Measurements from ENCODE around the gene AR. TPM values are rescaled to one million over a fixed set of nuclear protein-coding genes. Genes with fewer than 3 reads are reported as not detected.

The AR gene
- total and polyA plus RNA-seq, 2 donors (not counting 3 experiments of a cell fraction or from before 2014, with no cell fraction given), result 9.3 to 16.0 TPM

- Histone ChIP-seq H3K9me1 (replicated peaks; ENCODE audit: control insufficient read depth, extremely low read depth, insufficient read depth, low read length) (no peaks in the 10 kb centered on the region), H3K9ac (replicated peaks; ENCODE audit: extremely low read depth, insufficient read depth, low read length) (peak overlapping the region; percentile 44), H3K27ac (ENCODE audit: insufficient read depth, low read depth, low read length) (no peak overlapping the region), H3K9me3 (replicated peaks; ENCODE audit: control insufficient read depth, insufficient read depth, low read length) (no peaks in the 10 kb centered on the region), H4K20me1 (replicated peaks; ENCODE audit: control insufficient read depth, extremely low read depth, insufficient read depth, low read length) (no peaks in the 10 kb centered on the region), H2AFZ (ENCODE audit: low read depth, low read length) (no peak overlapping the region), H3K4me3 (replicated peaks in 1 of 3; ENCODE audit: insufficient read depth in 1 of 3, low read depth in 1 of 3, low read length in 3 of 3) (peak overlapping the region; percentile 26 to 72 (median 61)), H3K27me3 (ENCODE audit: control insufficient read depth in 2 of 2, insufficient read depth in 2 of 2, low read length in 2 of 2) (no peaks in the 10 kb centered on the region), H3K4me1 (ENCODE audit: control insufficient read depth, extremely low read depth, insufficient read depth, low read length) (peaks cover 16% of the 10 kb centered on the region), H3K4me2 (ENCODE audit: insufficient read depth, low read length) (peak overlapping the region; percentile 86), H3K36me3 (ENCODE audit: control insufficient read depth in 2 of 2, extremely low read depth in 1 of 2, insufficient read depth in 2 of 2, low read length in 2 of 2) (no peaks in the 10 kb centered on the region), H3K79me2 (ENCODE audit: control insufficient read depth, insufficient read depth, low read length) (peaks cover 1% of the 10 kb centered on the region)
- TF ChIP-seq MYC (IDR thresholded peaks at IDR 0.05; ENCODE audit: low read depth, low read length) (no peak), FOS (IDR thresholded peaks at IDR 0.05; ENCODE audit: borderline replicate concordance, insufficient read depth, low read length) (no peak)
- BruUV-seq (replicated peaks), result TSS peak; percentile 9
- peak; percentile 13 for DNase-seq (ENCODE audit: low read depth, low spot score)
- no peak for FAIRE-seq
- dilution Hi-C loops (cut with MboI; ENCODE audit: extremely low pct_ligation_motif_present, low sequenced_read_pairs), result no loop called here
- CTCF ChIA-PET, result interaction anchor here (1.5 to 2.6 kb wide), 2 partner anchors 9 to 474 kb away, joined by 4 to 8 read pairs; no protein-coding TSS in a partner anchor
- intact Hi-C loops (cut with micrococcal nuclease), result loop anchor here (2.0 to 10.0 kb wide), 3 partner anchors 70 to 470 kb away; no protein-coding TSS in a partner anchor
- POLR2A ChIA-PET, result interaction anchor here (0.6 kb wide), 2 partner anchors 182 to 317 kb away, joined by 3 to 4 read pairs; no protein-coding TSS in a partner anchor
Observed at GRCh38 chrX:67544281-67545035, 637 bp downstream of the AR start.

- peaks cover 1% of the 10 kb centered on the region for H3K79me2 ChIP-seq (ENCODE audit: control insufficient read depth, insufficient read depth, low read length)
- DNase-seq (ENCODE audit: low read depth, low spot score) (peak; percentile 57), FAIRE-seq (peak; percentile 87)
- H3K9me3 ChIP-seq (replicated peaks; ENCODE audit: control insufficient read depth, insufficient read depth, low read length), result no peaks in the 10 kb centered on the region
- H3K4me1 ChIP-seq (ENCODE audit: control insufficient read depth, extremely low read depth, insufficient read depth, low read length), result peaks cover 21% of the 10 kb centered on the region
- no TSS peak for BruUV-seq (replicated peaks)
- no peaks in the 10 kb centered on the region for H3K27me3 ChIP-seq (ENCODE audit: control insufficient read depth in 2 of 2, insufficient read depth in 2 of 2, low read length in 2 of 2)
- peak overlapping the region; percentile 23 for H2AFZ ChIP-seq (ENCODE audit: low read depth, low read length)
- H3K27ac ChIP-seq (ENCODE audit: insufficient read depth, low read depth, low read length), result no peak overlapping the region
- H3K4me2 ChIP-seq (ENCODE audit: insufficient read depth, low read length), result peak overlapping the region; percentile 86
- no peaks in the 10 kb centered on the region for H3K36me3 ChIP-seq (ENCODE audit: control insufficient read depth in 2 of 2, extremely low read depth in 1 of 2, insufficient read depth in 2 of 2, low read length in 2 of 2)
- dilution Hi-C loops (cut with MboI; ENCODE audit: extremely low pct_ligation_motif_present, low sequenced_read_pairs), result no loop called here
- peak overlapping the region; percentile 44 for H3K9ac ChIP-seq (replicated peaks; ENCODE audit: extremely low read depth, insufficient read depth, low read length)
- intact Hi-C loops (cut with micrococcal nuclease), result loop anchor here (2.0 to 10.0 kb wide), 3 partner anchors 70 to 470 kb away; no protein-coding TSS in a partner anchor
- H3K4me3 ChIP-seq (replicated peaks in 1 of 3; ENCODE audit: insufficient read depth in 1 of 3, low read depth in 1 of 3, low read length in 3 of 3), result peak overlapping the region in 2 of 3 experiments; percentile 61 to 72
- no peaks in the 10 kb centered on the region for H4K20me1 ChIP-seq (replicated peaks; ENCODE audit: control insufficient read depth, extremely low read depth, insufficient read depth, low read length)
- ChIA-PET CTCF (interaction anchor here (1.5 to 2.6 kb wide), 2 partner anchors 9 to 473 kb away, joined by 4 to 8 read pairs; no protein-coding TSS in a partner anchor), POLR2A (no interaction called here)
- TF ChIP-seq CTCF (IDR thresholded peaks at IDR 0.05; ENCODE audit: extremely low read depth in 1 of 2, insufficient read depth in 1 of 2, low read depth in 1 of 2, low read length in 2 of 2) (no peak), GATA2 (IDR thresholded peaks at IDR 0.05; ENCODE audit: insufficient read depth, insufficient read length, low read depth, low read length) (no peak), MYC (IDR thresholded peaks at IDR 0.05; ENCODE audit: low read depth, low read length) (no peak), EZH2 (IDR thresholded peaks at IDR 0.05; ENCODE audit: borderline replicate concordance, low read depth, low read length, severe bottlenecking) (no peak), POLR2A (IDR thresholded peaks at IDR 0.05; ENCODE audit: low read depth, low read length) (no peak), POLR2AphosphoS5 (IDR thresholded peaks at IDR 0.05; ENCODE audit: insufficient read depth, low read depth, low read length) (no peak), FOS (IDR thresholded peaks at IDR 0.05; ENCODE audit: borderline replicate concordance, insufficient read depth, low read length) (peak; percentile 55), MAX (IDR thresholded peaks at IDR 0.05; ENCODE audit: insufficient read depth, insufficient read length) (no peak)
- H3K9me1 ChIP-seq (replicated peaks; ENCODE audit: control insufficient read depth, extremely low read depth, insufficient read depth, low read length), result no peaks in the 10 kb centered on the region
Observed at GRCh38 chrX:67545036-67545821, 1.4 kb downstream of the AR start.
